ENCODE results near the gene GABRB1. TPM values are rescaled to one million over a fixed set of nuclear protein-coding genes. Genes with fewer than 3 reads are reported as not detected.

The GABRB1 gene
- total RNA-seq, 1 experiment from 2014 or later, result not detected

DNA sequence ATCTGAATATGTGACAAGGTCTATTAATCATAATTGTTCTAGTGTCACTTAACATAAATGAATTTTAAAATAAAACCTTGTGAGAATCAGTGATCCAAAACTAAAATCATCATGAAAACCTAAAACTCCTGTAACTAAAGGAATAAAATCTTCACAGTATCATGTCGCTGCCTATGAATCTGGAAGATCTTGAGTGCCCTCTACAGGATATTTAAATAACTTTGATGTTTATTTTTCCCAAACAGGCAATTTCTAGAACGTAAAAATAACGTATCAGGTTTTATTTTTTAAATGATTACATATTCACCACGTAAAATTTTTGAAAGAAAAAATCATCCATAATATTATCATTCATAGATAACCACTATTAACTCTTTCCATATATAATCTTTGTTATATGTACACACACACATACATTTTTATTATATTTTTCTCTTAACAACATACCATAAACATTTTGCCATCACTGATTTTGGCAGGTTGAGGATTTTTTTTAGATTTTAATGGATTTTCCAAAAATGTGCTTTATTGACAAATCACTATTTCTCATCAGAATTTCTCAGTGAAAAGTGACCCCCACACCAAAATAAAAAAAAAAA, 352.6 kb downstream of the GABRB1 start:
- ATAC-seq (0 out of 2 replicates have a peak, but pooled peaks have one; percentile 46), DNase-seq (ENCODE audit: low read depth, low spot score) (peak; percentile 10)
- H3K36me3 ChIP-seq (ENCODE audit: control insufficient read depth in 1 of 2, insufficient read depth in 2 of 2, low read length in 2 of 2), result no peaks in the 10 kb centered on the region
- H3K4me3 ChIP-seq (replicated peaks in 1 of 2; ENCODE audit: low read depth in 1 of 2, low read length in 2 of 2), result no peak overlapping the region
- H3K27ac ChIP-seq (ENCODE audit: low read depth, low read length), result no peak overlapping the region
- TF ChIP-seq RAD21 (IDR thresholded peaks at IDR 0.05; ENCODE audit: low read depth) (peak; percentile 64), CTCF (IDR thresholded peaks at IDR 0.05 in 2 of 3, conservative IDR thresholded peaks at IDR 0.05 in 1 of 3; ENCODE audit: borderline replicate concordance in 1 of 3, insufficient read depth in 1 of 3, low read depth in 2 of 3, low read length in 2 of 3) (peak; percentile 25 to 64 (median 33); a peak in 4 of 6 replicates), ZBTB33 (IDR thresholded peaks at IDR 0.05; ENCODE audit: extremely low read depth, insufficient replicate concordance, low read length) (no peak)
- H3K79me2 ChIP-seq (ENCODE audit: insufficient read depth, low read length), result no peaks in the 10 kb centered on the region
- H2AFZ ChIP-seq (ENCODE audit: low read depth, low read length, poor library complexity, severe bottlenecking), result peak overlapping the region; percentile 56
- ChIA-PET POLR2A (no interaction called here), RAD21 (ENCODE audit: low non-redundant PET in 1 of 2, low total read pairs in 2 of 2, uncharacterized antibody in 2 of 2, unreplicated experiment in 2 of 2) (no interaction called here), CTCF (no interaction called here)
- no peaks in the 10 kb centered on the region for H3K9me2 ChIP-seq (ENCODE audit: insufficient read depth)
- intact Hi-C loops (cut with micrococcal nuclease), result loop anchor here (1.0 to 10.0 kb wide), 2 partner anchors 449 to 540 kb away; no protein-coding TSS in a partner anchor
- H3K4me1 ChIP-seq (ENCODE audit: control insufficient read depth in 1 of 2, insufficient read depth in 2 of 2, low read length in 2 of 2), result no peaks in the 10 kb centered on the region
- H3K27me3 ChIP-seq (ENCODE audit: insufficient read depth, low read length), result peaks cover 8% of the 10 kb centered on the region; the same call in 1 of the 2 replicates
- H4K20me1 ChIP-seq (ENCODE audit: insufficient read depth), result no peaks in the 10 kb centered on the region
- H3K9me3 ChIP-seq (ENCODE audit: control insufficient read depth in 1 of 2, insufficient read depth in 1 of 2, low read depth in 1 of 2, low read length in 2 of 2), result no peaks in the 10 kb centered on the region
- no TSS peak for BruUV-seq (replicated peaks)
- no peak overlapping the region for H3K9ac ChIP-seq (ENCODE audit: low read length)
- H3K4me2 ChIP-seq (ENCODE audit: low read length), result no peak overlapping the region

All from HCT116 (cell line).